Right renal pelvis (tissue), 4 donors: Measurements from ENCODE around the gene BSCL2. TPM values are rescaled to one million over a fixed set of nuclear protein-coding genes. Genes with fewer than 3 reads are reported as not detected.
"Not testable (repeated sequence)": the region's sequence is repeated elsewhere in the genome, so short reads cannot be mapped to it uniquely, and the experiment has no call there.

ENCODE experiments used
- DNase-seq, 4 donors: peaks; one replicate each; pipeline ENCODE4 v3.0.0-alpha.2; 2013; ENCODE audit warnings: low read depth in 4 of 4, low spot score in 3 of 4, missing footprints in 1 of 4
- polyA plus RNA-seq, 4 donors: library from polyadenylated mRNA; unstranded; fragments of 120-200 nt; gene quantifications; one replicate each; pipeline ENCODE4 v1.2.1, GENCODE V29; 2013; ENCODE audit not compliant: insufficient read length in 4 of 4

The BSCL2 gene
- polyA plus RNA-seq, 4 donors, result 60.3 to 69.8 (median 68.3) TPM

DNA sequence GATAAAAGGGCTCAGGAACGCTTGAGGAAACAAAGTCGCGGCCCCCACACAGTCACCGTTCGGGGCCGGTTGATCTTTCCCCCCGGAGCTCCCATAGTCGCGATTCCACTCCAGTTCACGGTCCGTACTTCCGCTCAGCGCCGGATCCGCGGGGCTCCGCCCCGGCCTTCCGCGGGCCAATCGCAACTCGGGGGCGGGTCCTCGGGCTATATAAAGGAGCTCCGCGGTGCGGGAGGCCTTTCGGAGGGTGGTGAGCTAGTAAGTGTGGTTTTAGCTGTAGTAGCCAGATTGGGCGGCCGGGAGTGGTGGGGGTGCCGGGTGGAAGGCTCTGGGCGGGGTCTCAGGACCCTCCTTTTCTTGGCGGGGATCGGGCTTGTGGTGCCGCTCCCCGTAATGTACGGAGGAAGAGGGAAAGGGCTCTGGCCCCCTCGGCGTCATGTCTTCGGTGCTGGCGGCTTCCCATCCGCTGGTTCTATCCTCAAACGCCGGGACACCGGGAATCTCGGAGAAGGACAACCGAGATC is 42.1 kb downstream of the BSCL2 start, which contains the start of the genes C11orf98 and CSKMT:
C11orf98 (minus strand) TSS at position 136 of the 524 bp plus-strand sequence; CDS start at position 95, 41 bp downstream.
CSKMT (plus strand) TSS at position 238 of the 524 bp plus-strand sequence. CDS start 568 bp downstream, outside the sequence.
- peak; percentile 91 to 94 (median 94) for DNase-seq

- DNase-seq, result no peak
These were observed 42.7 kb downstream of the BSCL2 start for GRCh38 chr11:62664405-62665074.

DNA sequence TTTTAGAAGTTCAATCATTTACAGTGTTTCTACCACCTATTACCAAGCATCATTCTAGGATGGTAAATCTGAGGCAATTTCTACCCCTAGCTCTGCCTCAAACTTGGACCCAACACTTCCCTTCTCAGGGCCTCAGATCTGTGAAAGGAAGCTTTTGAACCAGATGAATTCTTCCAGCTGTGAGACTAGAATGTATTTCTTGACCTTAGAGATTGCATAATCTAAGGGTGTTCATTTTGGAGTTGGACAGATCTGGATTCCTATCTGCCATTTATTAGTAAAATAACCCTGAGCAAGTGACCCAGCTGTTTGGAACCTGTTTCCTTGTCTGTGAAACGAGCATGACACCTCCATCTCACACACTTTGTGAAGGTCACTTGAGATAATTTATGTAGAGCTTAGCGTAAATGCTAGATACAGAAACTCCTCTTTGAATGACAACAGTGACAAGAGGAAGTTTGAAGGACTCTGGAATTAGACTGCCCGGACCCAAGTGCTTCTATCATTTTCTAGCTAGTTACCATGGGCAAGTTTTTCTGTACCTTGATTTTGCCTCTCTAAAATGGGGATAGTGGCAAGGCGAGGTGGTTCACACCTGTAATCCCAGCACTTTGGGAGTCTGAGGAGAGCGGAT is 50.3 kb downstream of the BSCL2 start:
- DNase-seq, result no peak

DNA sequence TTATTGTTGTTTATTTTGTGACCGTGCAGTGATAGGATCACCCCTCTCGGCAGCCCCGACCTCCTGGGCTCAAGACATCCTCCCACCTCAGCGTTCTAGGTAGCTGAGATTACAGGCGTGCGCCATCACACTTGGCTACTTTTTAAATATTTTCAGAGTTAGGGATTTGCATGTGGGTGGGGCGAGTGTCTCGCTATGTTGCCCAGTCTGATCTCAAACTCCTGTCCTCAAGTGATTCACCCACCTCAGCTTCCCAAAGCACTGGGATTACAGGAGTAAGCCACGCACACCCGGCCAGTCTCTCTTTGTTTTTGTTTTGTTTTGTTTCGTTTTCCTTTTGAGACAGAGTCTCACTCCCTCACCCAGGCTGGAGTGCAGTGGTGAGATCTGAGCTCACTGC is 52.9 kb downstream of the BSCL2 start:
- no peak for DNase-seq

DNA sequence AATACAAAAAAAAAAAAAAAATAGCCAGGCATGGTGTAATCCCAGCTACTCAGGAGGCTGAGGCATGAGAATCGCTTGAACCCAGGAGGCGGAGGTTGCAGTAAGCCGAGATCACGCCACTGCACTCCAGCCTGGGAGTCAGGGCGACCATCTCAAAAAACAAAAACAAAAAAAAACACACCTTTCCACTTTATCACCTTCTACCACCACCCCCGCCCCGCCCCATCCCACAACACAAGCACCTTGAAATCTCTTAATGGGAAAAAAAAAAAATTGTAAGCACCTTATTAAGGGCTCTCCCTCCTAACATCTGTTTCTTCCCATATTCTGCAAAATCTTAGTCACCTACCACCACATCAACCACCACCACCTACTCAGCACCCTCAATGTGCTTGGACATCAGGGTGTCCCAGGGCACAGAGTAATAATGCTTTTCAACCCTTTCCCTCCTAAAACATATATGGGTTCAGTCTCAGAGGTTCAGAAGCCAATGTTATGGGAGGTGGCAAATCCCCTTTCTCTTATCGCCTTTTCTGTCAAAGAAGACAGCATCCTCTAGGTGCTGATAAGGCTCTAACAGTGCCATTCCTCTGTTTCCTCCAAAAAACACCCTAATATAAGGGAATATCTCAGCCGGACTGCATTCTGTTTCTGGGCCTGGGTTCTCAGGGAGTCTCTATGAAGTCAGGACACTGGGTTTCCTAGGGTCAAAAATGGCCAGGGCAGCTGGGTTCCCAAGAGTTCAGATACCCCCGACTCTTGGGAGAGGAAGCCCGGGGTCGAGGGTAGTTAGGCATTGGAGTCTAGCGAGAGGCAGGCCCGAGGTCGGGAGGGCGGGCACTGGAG is 54.8 kb downstream of the BSCL2 start:
- no peak for DNase-seq

DNA sequence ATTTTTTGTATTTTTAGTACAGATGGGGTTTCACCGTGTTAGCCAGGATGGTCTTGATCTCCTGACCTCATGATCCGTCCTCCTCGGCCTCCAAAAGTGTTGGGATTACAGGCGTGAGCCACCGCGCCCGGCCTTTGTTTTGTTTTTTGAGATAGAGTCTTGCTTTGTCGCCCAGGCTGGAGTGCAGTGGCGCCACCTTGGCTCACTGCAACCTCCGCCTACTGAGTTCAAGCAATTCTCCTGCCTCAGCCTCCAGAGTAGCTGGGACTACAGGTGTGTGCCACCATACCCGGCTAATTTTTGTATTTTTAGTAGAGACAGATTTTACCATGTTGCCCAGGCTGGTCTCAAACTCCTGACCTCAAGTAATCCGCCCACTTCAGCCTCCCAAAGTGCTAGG is 56.9 kb downstream of the BSCL2 start:
- not testable (repeated sequence) for DNase-seq

DNA sequence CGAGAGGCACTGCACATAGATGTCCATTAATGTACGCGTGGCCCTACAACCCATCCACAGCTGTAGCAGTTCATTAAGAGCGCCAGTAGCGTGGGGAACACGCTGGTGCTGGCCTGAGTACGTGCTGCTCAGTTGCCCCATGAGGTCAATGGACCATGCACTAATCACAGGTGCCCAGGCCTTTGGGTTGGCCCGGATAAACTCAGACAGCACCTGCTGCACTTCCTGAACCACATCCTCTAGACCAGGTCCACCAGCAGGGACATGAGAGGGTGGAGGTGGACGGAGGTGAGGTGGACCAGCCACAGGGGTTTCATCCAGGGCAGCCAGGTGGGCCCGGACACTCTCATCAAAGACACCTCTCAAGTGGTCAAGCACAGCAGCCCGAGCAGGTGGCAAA is 57.7 kb downstream of the BSCL2 start:
- no peak for DNase-seq

DNA sequence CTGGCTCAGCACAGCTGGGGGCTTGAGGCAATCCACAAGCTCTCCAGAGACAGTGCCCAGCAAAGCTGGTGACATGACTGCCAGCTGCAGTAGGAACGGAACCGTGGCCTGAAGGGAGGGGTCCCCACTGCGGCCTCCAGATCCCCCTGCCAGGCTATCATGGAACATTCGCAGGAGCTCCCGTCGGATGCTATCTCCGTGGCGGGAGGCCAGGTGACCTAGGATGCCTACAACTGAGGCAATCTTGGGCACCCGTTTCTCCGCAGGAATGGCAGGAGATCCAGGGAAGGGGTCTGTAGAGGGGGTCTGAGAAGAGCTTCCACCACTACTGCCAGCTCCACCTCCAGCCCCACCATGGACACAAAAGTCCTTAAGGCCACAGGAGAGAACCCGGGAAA is 58.3 kb downstream of the BSCL2 start:
- no peak for DNase-seq

DNA sequence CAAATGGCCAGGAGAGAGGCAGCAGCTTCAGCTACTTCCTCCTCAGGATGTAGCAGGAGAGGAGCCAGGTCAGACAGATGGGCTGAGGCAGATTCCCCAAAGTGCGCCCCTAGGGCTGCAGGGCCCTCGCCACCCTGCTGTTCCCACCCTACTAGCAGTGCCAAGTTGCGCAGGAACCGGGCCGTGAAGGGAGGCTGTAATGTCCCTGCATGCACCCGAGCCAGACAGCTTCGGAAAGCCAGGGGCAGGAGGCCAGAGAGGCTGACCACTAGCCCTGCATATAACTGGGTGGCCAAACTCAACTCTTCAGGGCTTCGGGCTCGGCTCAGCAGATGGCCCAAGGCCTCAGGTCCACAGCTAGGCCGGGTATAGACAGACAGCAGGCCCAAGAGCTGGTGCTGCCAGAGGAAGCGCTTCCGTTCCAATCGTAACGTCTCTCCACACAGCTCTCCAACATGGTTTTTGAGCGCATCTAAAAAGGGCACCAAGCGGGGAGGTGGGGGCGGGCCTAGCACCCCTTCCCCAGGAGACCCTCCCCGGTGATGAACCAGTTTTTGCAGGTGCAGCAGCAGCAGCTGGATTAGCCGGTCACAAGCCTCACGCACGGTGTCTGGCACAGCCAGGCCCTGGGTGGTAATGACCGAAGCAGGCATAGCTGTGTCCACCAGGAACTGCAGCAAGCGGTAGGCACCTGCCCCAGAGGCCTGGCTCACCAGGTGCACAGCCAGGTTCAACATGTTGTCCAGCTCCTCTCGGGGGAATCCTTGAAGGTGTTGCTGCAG is 58.8 kb downstream of the BSCL2 start:
- DNase-seq, result no peak

DNA sequence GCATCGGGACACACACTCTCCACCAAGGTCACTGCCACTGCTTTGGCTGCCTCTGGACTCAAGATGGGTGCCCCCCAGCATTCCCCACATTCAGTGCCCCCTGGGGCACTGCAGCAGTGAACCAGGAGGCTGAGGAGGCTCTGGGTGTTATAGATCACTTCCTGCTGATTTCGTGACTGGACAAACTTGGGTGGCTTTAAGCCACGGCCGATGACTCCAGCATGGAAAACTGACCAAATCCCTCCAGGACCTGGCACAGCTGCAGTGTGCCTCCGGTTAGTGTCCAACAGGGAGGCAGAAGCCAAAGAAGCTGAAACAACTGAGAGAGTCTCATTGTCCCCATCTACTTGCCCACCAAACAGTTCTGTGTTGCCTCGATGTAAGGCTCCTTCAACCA is 59.6 kb downstream of the BSCL2 start:
- no peak for DNase-seq

DNA sequence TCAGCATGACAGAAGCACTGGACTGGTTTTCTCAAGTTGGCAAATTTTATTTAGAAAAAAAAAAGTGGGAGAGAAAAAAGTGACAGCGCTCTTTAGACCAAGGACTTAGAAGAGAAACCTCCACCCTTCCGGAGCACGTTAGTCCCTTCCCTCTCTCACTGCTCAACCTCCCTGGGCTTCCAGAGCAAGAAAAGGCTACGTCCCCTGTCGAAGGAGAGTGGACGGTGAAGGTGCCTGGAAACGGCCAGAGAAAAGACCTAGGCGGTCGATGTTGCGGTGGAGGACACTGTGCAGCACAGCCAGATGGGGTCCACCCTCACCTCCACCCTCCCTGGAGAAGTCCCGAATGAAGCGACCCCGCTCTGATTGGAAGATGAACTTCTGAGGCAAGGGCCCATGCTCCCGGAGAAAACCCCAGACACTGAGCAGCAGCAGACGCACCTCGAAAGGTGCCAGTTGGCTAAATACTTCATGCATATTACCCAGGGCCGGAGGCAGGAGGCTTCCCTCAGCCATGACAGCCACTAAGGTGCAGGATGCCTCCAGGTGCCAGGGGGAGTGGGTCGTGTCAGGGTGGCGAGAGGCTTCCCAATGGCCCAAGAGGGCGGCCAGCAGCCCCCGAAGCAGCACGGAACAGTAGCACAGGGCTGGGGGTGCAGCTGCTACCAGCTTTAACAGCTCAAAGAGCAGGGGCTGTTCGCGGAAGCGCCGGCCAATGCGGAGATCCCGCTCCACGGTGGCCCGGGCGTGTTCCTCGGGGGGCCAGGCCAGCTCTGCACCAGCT is 60.2 kb downstream of the BSCL2 start:
- DNase-seq, result no peak

DNA sequence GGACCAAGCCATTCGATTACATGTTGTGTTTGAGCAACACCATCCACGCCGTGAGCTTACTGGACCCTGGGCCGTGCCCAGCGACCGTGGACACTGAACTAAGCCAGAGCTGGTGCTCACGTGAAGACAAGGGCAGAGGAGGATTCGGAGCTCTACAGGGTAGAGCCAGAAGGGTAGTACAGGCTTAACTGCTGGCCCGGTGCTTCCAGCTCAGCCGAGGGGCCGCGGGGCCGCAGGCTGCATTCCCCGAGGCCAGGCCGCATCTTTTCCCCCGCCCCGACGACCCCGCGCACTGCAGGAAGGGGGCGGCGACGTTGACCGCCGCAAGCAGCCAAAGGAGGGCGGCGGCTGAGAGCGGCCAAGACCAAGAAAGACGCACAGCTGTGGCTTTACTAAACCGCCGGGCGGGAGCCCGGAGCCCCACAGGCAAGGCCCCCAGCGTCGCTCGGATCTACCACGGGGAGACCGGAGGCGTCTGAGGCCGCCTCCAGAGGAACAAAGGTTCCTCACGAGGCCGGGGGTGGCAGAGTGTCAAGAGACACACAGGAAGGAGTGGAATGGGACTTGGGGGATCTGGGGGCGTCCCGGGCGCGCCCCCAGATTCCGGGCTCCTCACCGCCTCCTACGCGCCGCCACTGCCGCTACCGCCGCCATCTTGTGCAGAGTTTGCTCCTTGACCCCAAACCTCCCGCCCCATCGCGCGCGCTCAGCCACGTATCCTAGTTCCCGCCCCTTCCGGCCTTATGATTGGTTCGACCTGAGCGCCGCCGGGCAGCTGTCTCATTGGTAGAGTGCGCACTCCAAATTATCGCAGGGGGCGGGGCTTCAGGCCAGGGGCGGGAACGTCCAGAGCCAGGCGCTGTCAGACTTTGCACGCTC is 61.0 kb downstream of the BSCL2 start, which contains the start of gene GANAB:
GANAB (minus strand) TSS at position 668 of the 879 bp plus-strand sequence; CDS start at position 654, 14 bp downstream.
- DNase-seq, result peak; percentile 96 to 97 (median 97)

- DNase-seq, result no peak
These were observed 61.6 kb downstream of the BSCL2 start for GRCh38 chr11:62645671-62645945.

- DNase-seq, result no peak
These were observed 63.0 kb downstream of the BSCL2 start for GRCh38 chr11:62644220-62644619.

Other genes with a start within 250 kb of the BSCL2 start
- gene AHNAK, start 160.6 kb downstream of the BSCL2 start, polyA plus RNA-seq, result 100 to 1,000 TPM; 186 to 212 (median 195) TPM
- gene EEF1G, start 133.5 kb downstream of the BSCL2 start, polyA plus RNA-seq, result 1,000 to 10,000 TPM; 2,211 to 2,243 (median 2,224) TPM
- gene TUT1, start 115.9 kb downstream of the BSCL2 start, polyA plus RNA-seq, result 10 to 100 TPM; 22.2 to 25.5 (median 23.7) TPM
- 10 to 100 TPM; 90.8 to 99.5 (median 93.4) TPM for gene MTA2, start 105.6 kb downstream of the BSCL2 start, polyA plus RNA-seq
- 10 to 100 TPM; 27.9 to 40.2 (median 36.0) TPM for gene EML3, start 94.6 kb downstream of the BSCL2 start, polyA plus RNA-seq
- 1 to 10 TPM; 3.0 to 3.5 (median 3.4) TPM for gene ROM1, start 94.2 kb downstream of the BSCL2 start, polyA plus RNA-seq
- 10 to 100 TPM; 28.7 to 43.6 (median 32.6) TPM for gene B3GAT3, start 85.4 kb downstream of the BSCL2 start, polyA plus RNA-seq
- gene GANAB, start 60.8 kb downstream of the BSCL2 start, polyA plus RNA-seq, result 100 to 1,000 TPM; 387 to 413 (median 398) TPM
- gene INTS5, start 54.1 kb downstream of the BSCL2 start, polyA plus RNA-seq, result 10 to 100 TPM; 19.9 to 23.8 (median 20.8) TPM
- gene C11orf98, start 42.2 kb downstream of the BSCL2 start, polyA plus RNA-seq, result 10 to 100 TPM; 54.5 to 63.6 (median 61.6) TPM
- 1 to 10 TPM; 3.8 to 7.5 (median 4.9) TPM for gene CSKMT, start 42.1 kb downstream of the BSCL2 start, polyA plus RNA-seq
- 10 to 100 TPM in 1 of 4 donors, 1 to 10 TPM in 3; 7.3 to 12.8 (median 8.0) TPM for gene UQCC3, start 35.8 kb downstream of the BSCL2 start, polyA plus RNA-seq
- gene LBHD1, start 35.2 kb downstream of the BSCL2 start, polyA plus RNA-seq, result 1 to 10 TPM; 3.3 to 8.6 (median 7.8) TPM
- gene UBXN1, start 28.4 kb downstream of the BSCL2 start, polyA plus RNA-seq, result 100 to 1,000 TPM; 147 to 179 (median 149) TPM
- 1 to 10 TPM in 2 of 4 donors, under 1 TPM in 2; 0.91 to 1.5 (median 1.1) TPM for gene LRRN4CL, start 17.9 kb downstream of the BSCL2 start, polyA plus RNA-seq
- 1 to 10 TPM; 1.4 to 2.4 (median 1.9) TPM for gene GNG3, start 252 bp upstream of the BSCL2 start, polyA plus RNA-seq
- gene HNRNPUL2, start 20.0 kb upstream of the BSCL2 start, polyA plus RNA-seq, result 10 to 100 TPM; 78.0 to 87.0 (median 84.2) TPM
- 10 to 100 TPM; 35.6 to 44.1 (median 42.3) TPM for gene TTC9C, start 21.1 kb upstream of the BSCL2 start, polyA plus RNA-seq
- gene ZBTB3, start 46.7 kb upstream of the BSCL2 start, polyA plus RNA-seq, result 1 to 10 TPM; 6.5 to 8.4 (median 7.2) TPM
- 100 to 1,000 TPM; 147 to 159 (median 148) TPM for gene POLR2G, start 54.2 kb upstream of the BSCL2 start, polyA plus RNA-seq
- gene TAF6L, start 64.0 kb upstream of the BSCL2 start, polyA plus RNA-seq, result 10 to 100 TPM; 24.9 to 30.9 (median 28.4) TPM
- gene TMEM179B, start 80.0 kb upstream of the BSCL2 start, polyA plus RNA-seq, result 10 to 100 TPM; 64.6 to 72.9 (median 68.3) TPM
- gene TMEM223, start 84.6 kb upstream of the BSCL2 start, polyA plus RNA-seq, result 10 to 100 TPM; 22.3 to 31.0 (median 25.5) TPM
- gene NXF1, start 98.0 kb upstream of the BSCL2 start, polyA plus RNA-seq, result 100 to 1,000 TPM; 113 to 129 (median 123) TPM
- gene STX5, start 124.6 kb upstream of the BSCL2 start, polyA plus RNA-seq, result 10 to 100 TPM; 53.5 to 60.8 (median 57.8) TPM
- gene TEX54, start 125.4 kb upstream of the BSCL2 start, polyA plus RNA-seq, result under 1 TPM in 1 of 4 donors, not detected in 3; 0.17 TPM
- 10 to 100 TPM; 35.4 to 40.9 (median 38.7) TPM for gene WDR74, start 132.2 kb upstream of the BSCL2 start, polyA plus RNA-seq
- 100 to 1,000 TPM; 182 to 190 (median 189) TPM for gene SLC3A2, start 173.5 kb upstream of the BSCL2 start, polyA plus RNA-seq
- gene CHRM1, start 213.9 kb upstream of the BSCL2 start, polyA plus RNA-seq, result under 1 TPM; 0.07 to 0.13 (median 0.09) TPM